ENCODE data around the gene RASGRP3.
"Not testable (repeated sequence)": the region's sequence is repeated elsewhere in the genome, so short reads cannot be mapped to it uniquely, and the experiment has no call there.

RASGRP3 gene

GRCh38 chr2:33476131-33476792 lies at the start of gene RASGRP3:
Gene RASGRP3, plus strand, starts transcription at chr2:33476649. Its CDS starts 38,488 bp downstream, at chr2:33515137.
- DNase-seq, result peak; percentile 43

- peak; percentile 54 for DNase-seq
Observed at GRCh38 chr2:33426666-33427231, 49.7 kb upstream of the RASGRP3 start.

- no peak for DNase-seq
Observed at GRCh38 chr2:33430077-33430476, 46.4 kb upstream of the RASGRP3 start.

- DNase-seq, result no peak
Observed at GRCh38 chr2:33430856-33431255, 45.6 kb upstream of the RASGRP3 start.

GRCh38 chr2:33432871-33433270 lies 43.6 kb upstream of the RASGRP3 start:
- DNase-seq, result no peak

- no peak for DNase-seq
Observed at GRCh38 chr2:33433279-33434235, 42.9 kb upstream of the RASGRP3 start.

GRCh38 chr2:33435518-33435917 lies 40.9 kb upstream of the RASGRP3 start:
- DNase-seq, result peak; percentile 11

GRCh38 chr2:33436083-33436482 lies 40.4 kb upstream of the RASGRP3 start:
- DNase-seq, result no peak

GRCh38 chr2:33437297-33437696 lies 39.2 kb upstream of the RASGRP3 start:
- DNase-seq, result no peak

GRCh38 chr2:33437815-33438214 lies 38.6 kb upstream of the RASGRP3 start:
- no peak for DNase-seq

- DNase-seq, result peak; percentile 39
Observed at GRCh38 chr2:33441235-33441810, 35.1 kb upstream of the RASGRP3 start.

- DNase-seq, result not testable (repeated sequence)
Observed at GRCh38 chr2:33442052-33442451, 34.4 kb upstream of the RASGRP3 start.

- DNase-seq, result no peak
Observed at GRCh38 chr2:33442528-33443079, 33.8 kb upstream of the RASGRP3 start.

GRCh38 chr2:33443274-33443829 lies 33.1 kb upstream of the RASGRP3 start:
- DNase-seq, result no peak

- DNase-seq, result no peak
Observed at GRCh38 chr2:33444967-33445366, 31.5 kb upstream of the RASGRP3 start.

GRCh38 chr2:33448220-33448899 lies 28.1 kb upstream of the RASGRP3 start:
- DNase-seq, result no peak

GRCh38 chr2:33451214-33451613 lies 25.2 kb upstream of the RASGRP3 start:
- DNase-seq, result no peak

- no peak for DNase-seq
Observed at GRCh38 chr2:33451825-33452224, 24.6 kb upstream of the RASGRP3 start.

- DNase-seq, result no peak
Observed at GRCh38 chr2:33452545-33452944, 23.9 kb upstream of the RASGRP3 start.

- no peak for DNase-seq
Observed at GRCh38 chr2:33453905-33454479, 22.5 kb upstream of the RASGRP3 start.

- DNase-seq, result no peak
Observed at GRCh38 chr2:33457556-33458247, 18.7 kb upstream of the RASGRP3 start.
